ENCODE data around the gene PTPRD.
A peak's percentile ranks its signal among the peaks of the same experiment; 100 is the strongest.

PTPRD gene

DNA sequence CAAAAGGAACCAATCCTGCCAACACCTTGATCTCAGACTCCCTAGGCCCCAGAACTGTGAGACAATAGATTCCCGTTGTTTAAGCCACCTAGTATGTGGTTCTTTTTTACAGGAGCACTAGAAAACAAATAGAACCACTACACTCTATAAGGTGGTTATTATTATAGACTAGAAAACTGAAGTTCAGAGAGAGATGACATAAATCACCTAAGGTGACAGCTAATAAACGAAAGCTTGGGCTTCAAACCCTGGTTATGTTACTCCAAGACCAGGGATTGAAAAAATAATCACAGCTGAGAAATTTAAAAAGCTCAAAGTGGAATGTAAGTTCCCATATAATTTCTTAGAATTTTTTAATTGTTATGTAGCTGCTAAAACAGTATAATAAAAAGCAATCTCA is 2097.1 kb downstream of the PTPRD start:
- DNase-seq (ENCODE audit: low spot score), result no peak

DNA sequence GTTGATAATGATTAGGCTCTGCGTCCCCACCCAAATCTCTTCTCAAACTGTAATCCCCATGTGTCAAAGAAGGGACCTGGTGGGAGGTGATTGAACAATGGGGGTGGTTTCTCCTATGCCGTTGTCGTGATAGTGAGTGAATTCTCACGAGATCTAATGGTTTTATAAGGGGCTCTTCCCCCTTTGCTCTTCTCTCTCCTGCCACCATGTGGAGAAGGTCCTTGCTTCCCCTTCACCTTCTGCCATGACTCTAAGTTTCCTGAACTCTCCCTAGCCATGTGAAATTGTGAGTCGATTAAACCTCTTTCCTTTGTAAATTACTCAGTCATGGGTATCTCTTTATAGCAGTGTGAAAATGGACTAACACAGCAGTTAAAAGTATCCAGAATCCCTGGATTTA is 2098.0 kb downstream of the PTPRD start:
- DNase-seq (ENCODE audit: low spot score), result no peak

DNA sequence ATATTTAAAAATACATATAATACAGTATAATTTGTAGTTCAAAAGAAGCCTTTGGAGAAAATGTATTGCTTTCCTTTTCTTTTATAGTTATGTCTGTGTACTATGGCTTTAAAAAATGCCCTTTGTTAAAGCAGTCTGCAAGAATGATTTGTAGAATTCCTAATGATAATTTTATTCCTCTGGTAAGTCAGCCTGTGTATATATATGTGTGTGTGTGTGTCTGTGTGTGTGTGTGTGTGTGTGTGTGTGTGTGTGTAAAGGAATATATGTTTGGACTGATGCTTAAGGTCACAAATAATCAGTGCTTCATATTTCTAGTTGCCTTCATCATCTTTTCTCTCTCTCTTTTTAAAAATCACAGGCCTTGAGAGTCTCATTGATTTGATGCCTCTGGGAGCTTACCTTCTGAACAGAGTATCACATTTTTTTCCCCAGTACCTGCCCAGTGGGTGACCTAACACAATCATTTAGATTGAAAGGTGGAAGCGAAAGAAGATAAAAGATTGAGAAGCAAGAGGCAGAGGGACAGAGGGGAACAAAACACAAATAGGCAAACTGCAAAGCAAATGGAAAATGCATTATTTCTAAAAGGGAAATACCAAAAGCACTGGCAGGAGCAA is 2104.0 kb downstream of the PTPRD start:
- DNase-seq (ENCODE audit: low spot score), result no peak

DNA sequence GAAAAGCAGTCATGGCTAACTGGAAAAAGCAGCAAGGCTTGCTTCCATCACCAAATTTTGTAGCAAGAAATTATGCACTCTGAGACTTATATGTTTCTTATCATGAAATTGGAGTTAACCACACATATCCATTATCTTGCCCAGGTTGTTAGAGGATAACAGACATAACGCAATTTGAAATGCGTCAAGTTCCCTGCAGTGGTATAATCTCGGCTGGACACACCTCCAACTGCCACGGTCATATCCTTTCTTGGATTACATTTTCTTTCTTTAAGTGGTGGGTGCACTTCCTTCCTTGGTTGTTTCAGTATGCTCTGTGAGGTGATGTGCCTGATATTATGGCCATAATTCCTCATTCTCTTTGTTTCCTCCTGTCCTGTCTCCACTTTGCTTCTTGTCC is 2118.2 kb downstream of the PTPRD start:
- no peak for DNase-seq (ENCODE audit: low spot score)

DNA sequence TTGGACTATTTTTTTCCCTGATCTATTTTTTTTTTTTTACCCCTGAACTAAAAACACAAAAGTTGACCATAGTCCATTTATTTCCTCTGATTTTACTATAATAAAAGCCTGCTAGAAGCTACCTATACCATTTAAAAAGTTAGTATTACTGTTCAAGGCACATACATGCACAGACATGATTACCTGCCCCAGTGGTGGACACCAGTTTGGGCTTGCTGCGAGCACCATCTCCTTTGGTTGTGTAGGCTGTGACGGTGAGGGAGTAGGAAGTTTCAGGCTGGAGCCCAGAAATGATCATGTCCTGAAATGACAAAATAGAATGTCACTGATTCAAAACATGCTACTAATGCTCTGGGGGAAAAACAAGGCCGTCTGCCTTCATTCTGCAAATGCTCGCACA is 2120.1 kb downstream of the PTPRD start:
- DNase-seq (ENCODE audit: low spot score), result no peak

DNA sequence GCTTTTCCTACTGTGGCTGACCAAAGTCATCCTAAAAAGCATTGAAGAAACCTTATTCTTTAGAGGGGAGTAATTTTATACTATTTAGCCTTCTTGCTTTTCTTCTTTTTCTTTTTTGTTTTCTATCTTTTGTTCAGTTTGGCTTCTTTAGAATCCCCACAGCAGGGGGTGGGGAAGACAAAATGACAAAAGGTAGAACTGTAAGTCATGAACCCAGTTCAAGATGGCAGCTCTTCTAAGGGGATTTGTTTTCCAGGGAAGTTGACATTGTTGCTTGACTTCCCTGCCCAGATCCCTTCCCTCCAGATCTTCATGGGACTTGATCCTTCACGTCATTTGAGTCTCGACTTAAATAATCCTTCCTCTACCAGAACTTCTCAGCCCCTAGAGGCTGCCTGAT is 2120.8 kb downstream of the PTPRD start:
- no peak for DNase-seq (ENCODE audit: low spot score)

DNA sequence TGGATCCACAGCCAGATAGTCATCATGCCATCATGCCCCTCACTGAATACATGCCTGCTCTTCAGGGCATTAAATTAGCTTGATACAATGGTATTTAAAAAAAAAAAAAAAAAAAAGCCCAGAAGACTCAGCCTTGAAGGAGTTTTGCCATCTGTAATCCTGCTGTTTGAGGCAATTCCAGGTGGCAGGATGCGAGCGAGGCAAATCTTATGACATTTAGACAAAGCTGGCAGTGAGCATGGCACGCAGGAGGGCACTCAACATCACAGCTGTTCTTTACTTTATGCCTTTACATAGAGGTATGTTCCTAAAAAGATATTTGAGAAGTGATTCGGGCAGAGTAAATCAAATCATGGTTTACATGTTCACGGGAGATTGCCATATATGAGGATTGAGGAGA is 2121.2 kb downstream of the PTPRD start:
- DNase-seq (ENCODE audit: low spot score), result no peak

DNA sequence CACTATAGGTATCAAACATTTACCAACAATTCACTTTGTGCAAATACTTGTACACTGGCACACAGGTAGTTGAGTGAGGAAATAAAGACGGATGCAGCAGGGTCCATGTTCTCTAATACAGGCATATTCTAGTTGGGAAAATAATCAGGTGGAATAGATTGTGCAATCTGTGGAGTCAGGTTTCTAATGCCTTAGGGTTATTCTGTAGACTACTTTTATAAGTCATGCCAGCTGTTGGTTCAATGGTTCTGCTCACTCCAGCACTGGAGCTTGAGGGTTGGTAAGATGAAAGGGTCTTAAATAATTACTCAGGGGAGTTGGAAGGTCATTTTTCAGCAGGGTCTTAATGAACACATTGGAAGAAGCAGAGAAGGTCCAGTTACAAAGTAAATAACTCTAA is 2123.0 kb downstream of the PTPRD start:
- no peak for DNase-seq (ENCODE audit: low spot score)

DNA sequence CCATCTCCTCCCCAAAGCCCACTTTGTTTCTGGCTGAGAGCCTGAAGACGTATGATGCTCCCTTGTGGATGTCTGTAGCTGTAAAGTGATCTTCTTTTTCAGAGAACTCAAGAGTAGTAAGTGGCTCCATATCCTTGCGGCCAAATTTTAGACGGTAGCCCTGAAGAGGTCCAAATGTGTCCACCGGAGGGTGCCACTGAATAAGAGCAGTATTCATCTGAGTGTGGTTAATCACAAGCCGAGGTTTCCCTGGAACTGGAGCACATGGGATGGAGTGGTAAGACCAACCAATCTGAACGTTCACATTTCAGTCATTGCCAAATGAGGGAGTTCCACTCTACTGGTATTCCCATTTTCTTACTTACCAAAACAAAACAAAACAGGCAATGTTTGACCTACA is 2126.7 kb downstream of the PTPRD start:
- DNase-seq (ENCODE audit: low spot score), result peak; percentile 54

DNA sequence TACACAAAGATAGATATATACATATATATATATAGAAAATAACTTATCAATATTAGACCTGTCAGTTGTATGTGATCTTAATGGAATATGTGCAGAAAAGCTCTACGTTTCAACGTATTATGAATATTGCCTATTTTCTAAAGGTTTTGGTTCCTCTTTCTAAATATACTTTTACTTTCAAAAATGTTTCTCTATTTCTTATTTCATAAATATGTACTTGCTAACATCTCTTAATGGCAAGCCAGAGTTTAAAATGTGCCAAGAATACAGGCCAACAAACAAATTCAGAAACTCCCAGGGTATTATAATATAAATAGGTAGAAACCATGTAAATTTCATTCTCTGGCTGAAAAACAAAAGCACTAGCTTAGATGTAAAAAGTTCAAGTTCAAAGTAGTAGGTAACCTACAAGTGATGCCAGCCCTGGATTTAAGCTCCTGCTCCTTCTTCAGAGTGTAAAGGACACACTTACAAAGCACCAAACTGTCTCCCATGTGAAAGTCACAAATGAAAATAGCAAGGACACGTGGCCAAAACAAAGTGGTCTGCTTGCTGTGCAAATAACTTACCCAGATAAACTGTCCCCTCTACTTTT is 2128.1 kb downstream of the PTPRD start:
- no peak for DNase-seq (ENCODE audit: low spot score)

DNA sequence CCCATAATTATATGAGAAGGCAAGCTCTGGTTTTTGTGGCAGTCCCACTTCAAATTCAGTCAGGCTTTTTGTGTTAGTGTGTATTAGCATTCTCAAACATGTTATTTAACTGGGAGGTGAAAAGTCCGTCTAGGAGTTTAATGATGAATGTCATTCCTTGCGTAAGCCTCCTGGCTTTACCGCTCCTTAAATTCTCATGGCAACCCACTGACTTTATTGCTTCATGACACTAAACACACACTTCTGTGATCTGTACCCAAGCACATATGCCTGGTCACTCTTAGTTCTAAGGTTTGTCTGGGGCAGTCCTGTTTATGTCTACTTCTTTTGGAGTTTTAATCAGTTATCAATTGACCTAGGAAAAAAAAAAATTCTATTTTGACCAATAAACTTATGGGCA is 2135.4 kb downstream of the PTPRD start:
- DNase-seq (ENCODE audit: low spot score), result no peak

DNA sequence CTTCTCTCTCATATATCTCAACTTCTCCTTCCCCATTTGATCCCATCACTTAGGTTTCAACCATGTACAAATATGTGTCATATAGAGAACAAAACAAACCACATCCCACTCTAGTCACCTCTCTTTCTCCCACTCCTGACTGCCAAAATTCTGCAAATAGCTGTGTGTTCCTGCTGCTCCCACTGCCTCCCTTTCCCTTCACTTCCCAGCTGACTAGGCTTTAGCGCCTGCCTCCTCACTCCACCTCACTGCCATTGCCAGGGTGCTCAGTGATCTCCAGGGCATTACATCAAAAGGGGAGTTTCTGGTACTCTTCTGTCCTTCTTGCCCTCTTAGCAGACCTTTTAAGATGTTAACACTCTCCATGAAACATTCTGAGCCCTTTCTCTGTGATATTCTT is 2137.9 kb downstream of the PTPRD start:
- no peak for DNase-seq (ENCODE audit: low spot score)

DNA sequence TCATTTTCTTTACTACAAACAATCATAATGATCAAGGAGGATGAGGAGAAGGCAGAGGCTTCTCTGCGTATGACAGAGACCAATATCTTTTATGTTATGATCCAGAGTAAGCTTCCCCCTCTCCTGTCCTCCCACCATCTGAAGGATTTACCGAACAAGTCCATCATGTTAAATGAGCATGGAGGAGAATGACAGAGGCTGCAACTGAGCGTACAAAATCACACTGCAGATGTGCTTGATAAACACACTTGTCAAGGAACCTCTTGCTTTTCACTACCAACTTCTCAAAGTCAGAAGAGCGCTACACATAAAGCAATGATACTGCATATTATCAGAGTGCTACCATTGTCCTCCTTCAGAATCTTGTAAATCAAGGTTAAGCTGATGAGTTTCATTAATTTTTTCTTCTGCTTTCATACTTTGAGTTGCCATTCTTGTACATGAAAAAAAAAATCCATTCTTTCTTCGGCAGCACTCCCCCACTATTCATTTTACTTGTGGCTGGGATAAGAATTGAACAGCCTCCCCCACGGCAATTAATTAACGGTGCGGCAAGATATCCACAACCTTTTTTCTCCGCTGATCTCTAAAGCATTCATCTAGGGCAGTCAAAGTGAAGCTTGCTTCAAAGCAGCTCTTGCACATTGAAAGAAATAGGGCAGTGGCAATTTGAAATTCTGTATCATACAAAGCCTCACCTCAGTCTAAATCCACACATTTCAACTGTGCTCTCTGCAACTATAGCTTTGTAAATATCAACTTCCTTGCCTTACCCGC is 2139.4 kb downstream of the PTPRD start:
- DNase-seq (ENCODE audit: low spot score), result no peak

DNA sequence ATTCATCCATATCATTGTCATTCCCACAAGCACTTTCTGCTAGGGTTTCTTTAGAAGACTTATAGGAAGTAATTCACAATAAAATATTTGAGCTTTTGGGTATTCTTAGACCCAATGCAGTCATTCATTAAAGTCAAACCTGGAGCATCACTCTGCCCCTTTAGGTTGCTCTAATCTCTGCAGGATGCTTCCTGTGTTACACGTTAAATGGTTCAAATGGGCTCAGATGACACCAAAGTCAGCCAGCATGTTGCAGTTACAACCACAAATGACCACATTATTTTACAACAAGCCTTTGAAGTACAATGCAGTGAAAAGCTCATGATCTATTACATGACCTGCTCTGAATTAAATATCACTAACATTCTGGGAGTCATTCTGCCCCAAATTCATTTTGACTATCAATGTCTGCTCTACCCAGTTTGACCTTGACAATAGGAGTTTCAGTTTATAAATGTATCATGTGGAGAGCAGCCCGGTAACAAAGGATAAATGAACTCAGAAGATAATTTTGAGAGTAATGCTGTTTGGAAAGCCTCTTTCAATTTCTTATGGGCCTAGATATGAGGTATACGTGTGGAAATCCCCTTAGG is 2144.7 kb downstream of the PTPRD start:
- DNase-seq (ENCODE audit: low spot score), result no peak

DNA sequence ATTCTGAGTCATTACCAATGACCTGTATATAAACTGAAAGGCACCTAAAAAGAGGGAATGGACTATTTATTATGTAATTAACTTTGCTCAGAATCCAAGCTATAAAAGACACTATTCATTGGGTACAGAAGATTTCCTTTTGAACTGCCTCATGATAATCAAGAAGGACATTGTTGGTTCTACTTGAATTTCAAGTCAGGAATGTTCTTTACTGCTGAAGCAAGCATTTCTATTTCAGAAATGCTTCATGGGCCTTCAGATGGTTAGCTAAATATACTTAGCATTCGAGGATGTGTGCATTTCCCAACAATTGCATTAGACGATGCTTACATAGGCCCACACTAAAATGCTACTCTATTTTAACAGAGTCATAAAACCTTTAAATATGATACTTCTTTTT is 2155.0 kb downstream of the PTPRD start:
- no peak for DNase-seq (ENCODE audit: low spot score)

DNA sequence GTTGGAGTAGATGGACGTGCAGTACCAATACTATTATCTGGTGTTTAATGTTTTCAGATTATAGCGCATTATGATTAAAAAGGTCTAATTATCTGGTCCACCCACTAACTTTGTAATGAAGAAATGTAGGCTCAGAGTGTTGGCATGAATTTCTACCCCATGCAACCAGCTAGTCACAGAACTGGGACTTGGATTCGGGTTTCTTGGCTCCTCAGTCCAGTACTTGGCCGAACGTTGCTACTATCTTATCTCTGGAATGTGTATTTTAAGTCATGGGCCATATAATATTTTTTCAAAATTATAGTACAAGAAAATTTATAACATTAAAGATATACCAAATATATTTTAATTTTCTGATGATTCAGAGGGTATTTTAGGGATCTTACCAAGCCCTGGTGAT is 2155.7 kb downstream of the PTPRD start:
- DNase-seq (ENCODE audit: low spot score), result no peak

DNA sequence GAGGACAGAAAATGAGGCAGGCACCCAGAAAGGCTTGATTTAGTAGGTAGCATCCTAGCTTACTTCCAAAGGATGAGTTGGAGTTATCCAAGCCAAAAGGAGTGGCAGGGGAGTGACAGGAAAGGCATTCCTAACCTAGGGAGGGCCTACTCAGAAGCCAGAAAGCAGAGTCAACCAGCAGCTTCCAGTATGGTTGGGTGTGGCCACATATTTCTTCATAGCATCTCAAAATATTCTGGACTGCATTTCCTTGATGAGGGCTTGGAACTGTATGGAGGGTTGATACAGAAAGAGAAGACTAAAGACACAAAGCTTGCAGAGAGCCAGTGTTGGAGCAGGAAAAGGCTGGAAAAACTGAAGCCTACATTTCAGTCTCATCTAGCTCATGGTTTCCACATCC is 2156.5 kb downstream of the PTPRD start:
- DNase-seq (ENCODE audit: low spot score), result no peak

DNA sequence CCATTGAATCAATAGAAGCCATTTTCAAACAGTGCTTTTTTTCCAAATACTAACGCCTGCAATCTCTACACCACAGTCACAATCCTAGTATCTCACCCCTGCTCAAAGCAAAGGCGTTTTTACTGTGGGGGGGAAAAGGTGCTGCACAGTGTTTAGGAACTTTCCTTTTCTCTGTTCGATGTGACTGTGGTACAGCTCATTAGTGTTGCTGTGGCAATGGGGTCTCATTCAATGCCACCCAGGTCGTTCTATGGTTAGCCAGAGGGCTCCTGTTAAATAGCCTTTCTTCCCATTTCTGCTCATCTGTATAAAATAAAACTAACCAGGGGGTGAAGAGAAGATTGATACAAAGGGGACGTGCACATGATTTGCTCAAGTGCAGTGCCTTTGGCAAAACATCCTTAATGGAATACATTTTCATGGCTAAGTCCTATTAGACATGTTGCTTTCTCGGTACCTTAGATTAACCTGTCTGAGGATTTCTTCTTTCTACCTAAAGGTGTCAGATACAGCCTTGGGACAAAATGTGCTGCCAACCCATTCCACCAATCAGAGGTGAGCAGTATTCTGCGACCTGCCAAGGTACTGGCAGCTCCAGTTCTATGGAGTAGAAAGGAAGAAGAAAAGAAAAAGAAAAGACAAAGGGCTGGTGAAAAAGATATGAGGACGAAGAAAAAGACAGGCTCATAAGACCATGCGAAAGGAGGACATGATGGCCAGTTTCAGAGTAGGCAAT is 2161.8 kb downstream of the PTPRD start:
- DNase-seq (ENCODE audit: low spot score), result no peak

DNA sequence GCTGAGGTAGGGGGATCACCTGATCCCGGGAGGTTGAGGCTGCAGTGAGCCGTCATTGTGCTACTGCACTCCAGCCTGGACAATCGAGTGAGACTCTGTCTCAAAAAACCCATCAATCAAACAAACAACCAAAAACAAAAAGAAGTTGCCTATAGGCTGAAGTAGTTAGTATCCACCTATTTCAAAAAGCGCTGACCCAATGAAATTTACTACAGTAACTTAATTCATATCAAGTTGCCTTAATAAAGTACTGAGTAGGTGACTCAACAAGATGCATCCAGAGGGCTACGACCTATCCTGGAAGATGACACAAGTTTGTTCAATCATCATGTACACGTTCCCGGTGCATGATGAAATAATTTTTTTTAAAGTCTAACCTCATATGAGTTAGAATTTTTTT is 2164.6 kb downstream of the PTPRD start:
- DNase-seq (ENCODE audit: low spot score), result no peak

DNA sequence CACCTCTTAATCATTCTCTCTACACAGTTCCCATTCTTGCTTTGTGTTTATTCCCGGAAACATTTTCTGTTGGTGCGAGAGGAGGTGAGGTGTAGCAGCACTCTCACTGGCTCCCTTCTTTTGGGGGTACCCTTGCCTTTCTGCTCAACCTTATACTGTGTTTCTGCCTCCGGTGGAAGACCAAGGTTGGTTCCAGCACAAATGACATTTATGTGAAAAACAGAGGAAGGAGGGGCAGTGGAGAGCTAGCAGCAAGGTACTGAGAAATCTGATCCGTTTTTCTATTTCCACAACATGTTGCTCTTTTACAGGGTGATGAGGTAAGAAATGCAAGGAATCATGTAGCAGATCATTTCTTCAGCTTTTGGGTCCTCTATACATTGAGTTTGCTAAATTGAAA is 2165.2 kb downstream of the PTPRD start:
- DNase-seq (ENCODE audit: low spot score), result no peak

DNA sequence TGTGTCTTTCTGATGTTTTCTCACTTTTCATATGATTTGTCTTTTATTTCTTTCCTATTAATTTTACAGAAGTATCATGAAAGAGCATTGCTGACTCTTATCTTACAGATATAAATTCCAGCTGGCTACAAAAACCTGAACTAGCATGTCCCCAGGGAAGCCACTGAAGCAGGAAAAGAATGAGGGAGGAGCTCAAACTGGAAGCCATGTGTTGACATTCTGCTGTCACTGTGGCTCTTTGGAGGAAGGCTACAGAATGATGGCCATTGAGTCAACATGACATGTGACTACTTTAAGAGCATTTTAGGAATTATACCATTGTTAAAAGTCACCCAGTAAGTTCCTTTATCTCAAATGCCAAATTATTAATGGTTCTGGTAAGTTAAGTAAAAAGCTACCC is 2174.9 kb downstream of the PTPRD start:
- no peak for DNase-seq (ENCODE audit: low spot score)

DNA sequence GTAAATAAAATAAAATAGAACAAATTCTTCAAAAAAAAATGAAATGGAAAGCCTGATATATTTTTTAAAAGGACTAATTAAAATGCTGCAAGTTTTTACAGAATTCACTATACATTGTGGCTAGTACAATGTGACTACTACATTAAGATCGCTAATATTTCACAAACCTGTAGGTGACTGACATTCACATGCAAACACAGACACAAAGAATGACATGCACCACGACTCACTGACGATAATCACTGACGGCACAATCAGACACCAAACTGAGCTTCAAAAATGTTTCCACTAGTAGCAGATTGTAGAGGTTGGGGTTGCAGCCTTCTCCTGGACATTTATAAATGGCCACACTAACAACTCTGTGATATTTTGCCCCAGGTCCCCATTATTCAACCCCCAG is 2175.5 kb downstream of the PTPRD start:
- no peak for DNase-seq (ENCODE audit: low spot score)

DNA sequence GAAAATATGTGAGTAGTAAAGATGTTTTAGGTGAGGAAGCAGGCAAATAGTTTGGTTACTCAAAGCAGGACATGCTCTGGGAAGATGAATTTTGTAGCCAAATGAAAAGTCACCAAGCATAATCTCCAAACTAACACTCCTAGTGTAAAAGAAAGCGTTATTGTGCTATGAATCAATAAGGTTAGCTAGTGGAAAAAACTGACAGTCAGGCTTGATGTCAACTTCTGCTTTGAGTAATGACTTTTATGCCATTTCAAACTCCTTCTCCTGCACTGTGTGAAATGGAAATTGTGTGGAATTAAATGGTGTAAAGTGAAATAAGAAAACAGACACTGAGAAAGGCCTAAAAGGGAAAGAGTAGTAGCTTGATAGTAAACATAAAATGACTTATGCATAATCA is 2176.0 kb downstream of the PTPRD start:
- no peak for DNase-seq (ENCODE audit: low spot score)
